GM21447 (cell line): ENCODE measurements around the gene SHH.

ENCODE experiments used
- ATAC-seq: cut with Tn5 transposase; IDR thresholded peaks from one replicate; pipeline ENCODE4 v1.9.1; 2021; ENCODE audit not compliant: unreplicated experiment

Gene SHH

DNA sequence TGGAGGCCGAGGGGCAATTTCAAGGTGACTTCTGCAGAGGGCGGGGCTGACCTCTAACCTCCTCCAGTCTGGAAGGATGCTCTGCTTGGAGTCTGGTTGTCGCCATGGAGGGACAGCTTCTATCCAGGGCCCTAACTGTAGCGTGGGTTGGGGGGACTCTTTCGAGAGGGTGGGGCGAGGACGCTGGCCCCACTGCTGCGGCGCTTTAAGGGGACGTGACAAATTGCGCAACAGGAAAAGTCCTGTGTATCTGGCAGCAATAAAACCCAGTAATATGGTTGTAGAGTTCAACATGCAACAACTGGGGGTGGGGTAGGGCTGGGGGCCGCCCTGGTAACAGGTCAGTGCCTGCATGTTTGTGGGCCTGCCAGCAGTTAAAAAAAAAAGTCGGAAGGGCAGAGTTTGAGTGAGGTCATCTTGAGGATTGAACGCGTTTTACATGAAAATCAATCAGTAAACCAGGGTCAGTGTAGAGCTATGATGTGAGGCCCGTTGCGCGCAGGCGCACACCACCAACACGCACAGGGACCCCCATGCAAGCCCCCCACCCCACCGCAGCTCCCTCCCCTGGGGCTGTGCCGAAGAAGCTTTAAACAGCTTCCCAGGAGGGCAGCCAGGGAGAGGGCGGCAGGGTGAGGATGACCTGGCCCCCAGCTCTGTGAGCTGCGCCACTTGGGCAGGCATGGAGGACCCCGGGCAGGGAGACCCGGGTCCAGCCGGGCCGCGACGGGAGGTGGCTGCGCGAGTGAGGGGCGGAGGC, 4.3 kb downstream of the SHH start:
- ATAC-seq: no peak

- ATAC-seq: no peak
Measured at GRCh38 chr7:155807065-155807671, 5.1 kb downstream of the SHH start.

- no peak for ATAC-seq
Measured at GRCh38 chr7:155806096-155806871, 6.0 kb downstream of the SHH start.

DNA sequence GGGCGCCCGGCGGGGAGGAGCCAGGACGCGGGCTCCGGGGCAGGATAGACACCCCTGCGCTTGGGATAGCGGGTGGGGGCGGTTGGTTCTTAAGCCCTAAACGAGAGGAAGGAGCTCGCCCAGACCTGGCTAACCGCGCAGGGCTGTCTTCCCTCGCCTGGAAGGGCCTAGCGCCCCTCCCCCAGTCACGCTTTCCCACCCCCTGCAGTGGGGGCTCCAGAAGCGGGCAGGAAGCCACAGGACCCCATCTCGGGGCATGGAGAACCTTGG, 6.5 kb downstream of the SHH start:
- no peak for ATAC-seq

- ATAC-seq: no peak
Measured at GRCh38 chr7:155804897-155805825, 7.1 kb downstream of the SHH start.

GRCh38 chr7:155804431-155804831, 7.8 kb downstream of the SHH start:
- no peak for ATAC-seq

- ATAC-seq: no peak
Measured at GRCh38 chr7:155803418-155804376, 8.6 kb downstream of the SHH start.

- ATAC-seq: no peak
Measured at GRCh38 chr7:155802906-155803417, 9.3 kb downstream of the SHH start.

DNA sequence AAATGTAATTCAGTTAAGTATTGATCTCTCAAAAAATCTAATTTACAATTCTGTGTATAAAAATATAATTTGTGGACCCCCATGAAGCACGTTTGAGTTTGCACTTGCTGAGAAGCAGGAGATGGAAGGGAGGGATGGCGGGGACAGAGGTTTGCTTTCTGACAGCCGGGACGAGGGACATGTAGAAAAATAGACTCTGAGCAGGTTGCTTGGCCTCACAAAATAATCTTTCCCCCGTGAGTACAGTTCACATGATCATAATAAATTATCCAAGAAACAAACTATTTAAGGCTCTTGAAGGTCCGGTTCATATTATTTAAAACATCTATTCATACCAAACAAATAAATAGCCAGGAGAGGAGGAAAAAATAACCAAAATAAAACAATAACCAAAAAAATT, 10.0 kb downstream of the SHH start:
- ATAC-seq: no peak

DNA sequence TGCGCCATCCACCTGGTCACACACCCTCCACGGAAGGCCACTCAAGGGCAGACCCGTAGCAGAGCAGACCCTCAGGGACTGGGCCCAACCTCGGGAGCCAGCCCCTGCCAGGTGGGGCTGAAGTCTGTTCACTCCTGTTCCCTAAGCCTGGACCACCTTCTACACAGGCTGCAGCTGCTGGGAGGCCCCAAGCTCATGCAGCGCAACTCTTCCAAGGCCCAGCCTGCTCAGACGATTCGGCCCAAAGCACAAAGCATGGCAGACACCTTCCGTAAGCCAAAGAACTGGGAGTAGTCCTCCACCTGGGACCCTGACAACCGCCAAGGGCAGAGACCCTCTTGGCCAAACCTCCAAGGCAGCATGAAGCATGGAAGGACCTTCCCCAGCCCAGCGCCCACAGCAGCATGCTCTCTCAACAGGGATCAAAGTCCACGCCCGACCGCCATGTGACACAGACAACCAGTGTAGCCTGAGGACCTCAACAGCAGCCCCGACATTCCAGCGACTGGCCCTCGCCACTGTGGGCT, 11.5 kb downstream of the SHH start:
- no peak for ATAC-seq

- no peak for ATAC-seq
Measured at GRCh38 chr7:155800301-155800700, 12.0 kb downstream of the SHH start.

DNA sequence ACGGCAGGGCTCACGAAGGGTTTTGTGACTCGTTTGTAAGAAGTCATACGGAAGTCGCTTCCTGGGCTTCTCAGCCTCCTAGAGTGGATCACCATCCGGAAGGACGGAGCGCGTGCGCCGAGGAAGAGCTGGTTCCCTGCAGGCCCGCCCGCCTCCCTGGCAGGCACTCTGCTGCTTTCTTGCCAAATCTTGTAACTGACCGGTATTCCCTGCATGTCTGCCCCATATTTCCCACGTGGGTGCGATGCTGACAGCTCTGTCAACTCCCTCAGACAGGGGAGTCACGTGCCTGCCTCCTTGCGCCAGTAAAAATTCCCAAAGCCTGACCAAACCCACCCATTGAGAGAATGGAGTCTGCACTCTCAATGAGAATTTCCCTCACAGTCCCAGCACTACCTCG, 12.7 kb downstream of the SHH start:
- ATAC-seq: no peak

GRCh38 chr7:155798673-155799439, 13.4 kb downstream of the SHH start:
- no peak for ATAC-seq

DNA sequence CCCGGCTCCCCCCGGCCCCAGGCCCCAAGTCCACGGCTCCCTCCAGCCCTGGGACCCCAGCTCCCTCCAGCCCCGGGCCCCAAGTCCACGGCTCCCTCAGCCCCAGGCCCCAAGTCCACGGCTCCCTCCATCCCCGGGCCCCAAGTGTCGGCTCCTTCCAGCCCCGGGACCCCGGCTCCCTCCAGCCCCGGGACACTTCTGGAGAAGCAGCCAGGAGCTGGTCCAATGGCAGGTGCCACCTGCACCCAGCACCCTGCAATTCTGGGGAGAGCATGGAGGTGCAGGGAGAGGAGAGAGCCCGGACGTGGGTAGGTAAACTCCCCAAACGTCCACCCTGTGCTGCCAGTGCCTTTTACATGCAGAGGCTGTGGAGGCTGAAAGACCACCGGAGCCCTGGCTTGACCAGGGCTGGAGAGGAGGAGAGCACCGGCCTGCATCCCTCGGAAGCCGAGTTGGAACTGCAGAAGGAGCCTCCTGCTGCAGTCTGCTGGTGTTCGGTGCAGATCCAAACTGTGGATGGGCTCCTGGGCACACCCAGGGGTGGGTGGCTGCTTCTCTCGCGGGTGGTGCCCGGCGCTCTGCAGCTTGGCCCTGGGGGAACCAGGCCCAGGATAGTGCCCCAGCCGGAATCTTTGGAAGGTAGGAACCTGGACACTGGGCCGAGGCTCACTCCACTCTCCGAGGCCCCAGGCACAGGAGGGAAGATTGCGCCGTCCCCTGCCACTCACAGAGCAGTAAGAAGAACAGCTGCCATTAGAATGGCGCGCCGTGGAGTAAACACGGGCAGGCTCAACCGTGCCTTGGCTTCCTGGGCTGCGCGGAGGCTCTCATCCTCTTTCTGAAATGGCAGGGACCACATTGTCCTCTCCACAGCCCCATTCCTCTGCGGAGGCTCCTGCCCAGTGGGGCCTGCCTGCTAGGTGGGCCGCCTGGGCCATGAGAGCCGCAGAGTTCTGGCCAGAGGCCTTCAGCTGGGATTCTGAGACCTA, 14.7 kb downstream of the SHH start:
- ATAC-seq: no peak

- ATAC-seq: no peak
Measured at GRCh38 chr7:155796381-155797261, 15.6 kb downstream of the SHH start.

GRCh38 chr7:155795951-155796350, 16.3 kb downstream of the SHH start:
- no peak for ATAC-seq

DNA sequence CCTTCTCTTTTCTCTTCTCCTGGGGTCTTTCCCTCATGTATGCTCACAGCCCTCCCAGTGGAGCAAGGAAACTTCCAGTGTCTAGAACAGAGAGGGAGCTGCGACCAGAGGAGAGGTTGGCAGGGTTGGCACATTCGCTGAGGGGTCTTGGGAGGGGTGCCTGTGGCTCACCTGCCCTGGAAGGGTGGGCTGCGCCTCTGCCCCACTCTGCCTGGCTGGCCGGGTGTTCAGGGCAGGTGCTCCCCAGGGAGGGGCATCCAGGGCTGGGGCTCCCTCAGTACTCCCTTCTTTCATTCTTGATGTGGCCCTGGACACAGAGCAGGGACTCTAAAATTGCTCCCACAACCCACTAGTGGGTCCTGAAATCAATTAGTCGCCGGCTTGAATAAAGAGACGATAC, 16.9 kb downstream of the SHH start:
- ATAC-seq: no peak
